Measurements from ENCODE around the gene GPR156. TPM values are rescaled to one million over a fixed set of nuclear protein-coding genes. Genes with fewer than 3 reads are reported as not detected.

GPR156 gene
- total and polyA plus RNA-seq, 10 of the 15 experiments (the other 5 are each of a cell fraction or from before 2014, with no cell fraction given), result 0.08 to 0.15 (median 0.11) TPM; not detected in 6

DNA sequence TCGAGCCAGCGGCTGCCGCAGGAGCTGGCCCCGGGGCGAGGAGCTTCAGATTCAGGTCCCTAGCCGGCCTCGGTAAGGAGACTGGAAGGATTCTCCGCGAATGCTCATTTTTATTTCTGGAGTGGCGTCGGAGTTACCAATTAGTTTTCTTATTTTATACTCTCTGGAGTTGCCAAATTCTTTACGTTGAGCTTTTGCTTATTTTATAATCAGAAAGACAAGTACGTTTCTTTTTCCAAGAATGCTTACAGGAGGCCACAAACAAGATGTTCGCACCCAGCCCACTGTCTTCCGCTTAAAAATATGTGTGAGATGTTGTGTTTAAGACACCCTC lies 453 bp upstream of the GPR156 start:
- Histone ChIP-seq H3K27me3 (replicated peaks in 1 of 2; ENCODE audit: control insufficient read depth in 2 of 2, insufficient read depth in 2 of 2, low read length in 1 of 2) (peaks cover 0 to 8% of the 10 kb centered on the region in 2 experiments; a peak in 3 of 4 replicates), H3K27ac (ENCODE audit: control insufficient read depth, insufficient read depth) (no peak overlapping the region), H2AFZ (ENCODE audit: control insufficient read depth, low read depth, low read length) (no peak overlapping the region), H3K4me3 (no peak overlapping the region), H3K9me3 (replicated peaks; ENCODE audit: control insufficient read depth, insufficient read depth, low read length) (no peaks in the 10 kb centered on the region; the same call in 1 of the 3 replicates), H4K20me1 (ENCODE audit: control insufficient read depth, insufficient read depth) (no peaks in the 10 kb centered on the region), H3K36me3 (ENCODE audit: control insufficient read depth in 2 of 2, insufficient read depth in 2 of 2, low read length in 1 of 2) (no peaks in the 10 kb centered on the region), H3K79me2 (ENCODE audit: control insufficient read depth, insufficient read depth, low read length) (no peaks in the 10 kb centered on the region), H3K4me1 (ENCODE audit: control insufficient read depth, insufficient read depth, low read length) (no peaks in the 10 kb centered on the region), H3K4me2 (ENCODE audit: control insufficient read depth, insufficient read depth) (no peak overlapping the region), H3K9ac (ENCODE audit: control insufficient read depth, insufficient read depth, low read length) (no peak overlapping the region)
- ChIA-PET CTCF (no interaction called here), RAD21 (ENCODE audit: unreplicated experiment) (no interaction called here), SMC1A (ENCODE audit: uncharacterized antibody, unreplicated experiment) (no interaction called here), POLR2A (no interaction called here)
- TF ChIP-seq STAT1 (conservative IDR thresholded peaks at IDR 0.05) (no peak), RELA (IDR thresholded peaks at IDR 0.05; ENCODE audit: borderline replicate concordance, partially characterized antibody) (no peak), CBX5 (IDR thresholded peaks at IDR 0.05; ENCODE audit: low read depth) (no peak), HCFC1 (IDR thresholded peaks at IDR 0.05; ENCODE audit: low read length) (no peak), SUZ12 (IDR thresholded peaks at IDR 0.05; ENCODE audit: unreplicated experiment) (no peak)
- intact Hi-C loops (cut with micrococcal nuclease; ENCODE audit: unreplicated experiment), result no loop called here
- DNase-seq (ENCODE audit: low read depth, low spot score) (no peak), ATAC-seq (no peak), FAIRE-seq (no peak)
- no TSS peak for BruUV-seq (replicated peaks)
- 53% methylated on average over 15 of the region's 15 CpGs for WGBS (ENCODE audit: insufficient coverage, insufficient replicate concordance, low lambda C conversion rate, missing lambda C conversion rate)
- in situ Hi-C loops (cut with MboI), result no loop called here

GRCh38 chr3:120281261-120281660 lies 3.8 kb downstream of the GPR156 start:
- no peak for TF ChIP-seq USF1 (IDR thresholded peaks at IDR 0.05; ENCODE audit: borderline replicate concordance, extremely low read length, insufficient read depth, low read depth, low read length)
- ChIA-PET POLR2A (no interaction called here), SMC1A (ENCODE audit: uncharacterized antibody, unreplicated experiment) (interaction anchor here (0.8 kb wide), 1 partner anchor 135 kb away, joined by 3 read pairs; no protein-coding TSS in a partner anchor), CTCF (no interaction called here), RAD21 (ENCODE audit: unreplicated experiment) (no interaction called here)
- intact Hi-C loops (cut with micrococcal nuclease; ENCODE audit: unreplicated experiment), result no loop called here
- Histone ChIP-seq H3K4me2 (ENCODE audit: control insufficient read depth, insufficient read depth) (no peak overlapping the region), H3K9ac (ENCODE audit: control insufficient read depth, insufficient read depth, low read length) (no peak overlapping the region), H3K4me3 (no peak overlapping the region), H3K27ac (ENCODE audit: control insufficient read depth, insufficient read depth) (no peak overlapping the region), H2AFZ (ENCODE audit: control insufficient read depth, low read depth, low read length) (no peak overlapping the region), H3K79me2 (ENCODE audit: control insufficient read depth, insufficient read depth, low read length) (no peaks in the 10 kb centered on the region), H3K9me3 (replicated peaks; ENCODE audit: control insufficient read depth, insufficient read depth, low read length) (no peaks in the 10 kb centered on the region; the same call in 2 of the 3 replicates), H3K4me1 (ENCODE audit: control insufficient read depth, insufficient read depth, low read length) (no peaks in the 10 kb centered on the region), H4K20me1 (ENCODE audit: control insufficient read depth, insufficient read depth) (no peaks in the 10 kb centered on the region), H3K36me3 (ENCODE audit: control insufficient read depth in 2 of 2, insufficient read depth in 2 of 2, low read length in 1 of 2) (no peaks in the 10 kb centered on the region), H3K27me3 (replicated peaks in 1 of 2; ENCODE audit: control insufficient read depth in 2 of 2, insufficient read depth in 2 of 2, low read length in 1 of 2) (peaks cover 0 to 8% of the 10 kb centered on the region in 2 experiments; a peak in 3 of 4 replicates)
- DNase-seq (ENCODE audit: low read depth, low spot score), result no peak
- no TSS peak for BruUV-seq (replicated peaks)
- WGBS (ENCODE audit: insufficient coverage, insufficient replicate concordance, low lambda C conversion rate, missing lambda C conversion rate), result 17% methylated on average over 3 of the region's 3 CpGs
- ATAC-seq, result no peak
- FAIRE-seq, result no peak
- in situ Hi-C loops (cut with MboI), result no loop called here

Data from GM12878 (cell line).